HCT116 (cell line): Measurements from ENCODE around the gene FBXW10. TPM values are rescaled to one million over a fixed set of nuclear protein-coding genes. Genes with fewer than 3 reads are reported as not detected.
"Not testable (repeated sequence)": the region's sequence is repeated elsewhere in the genome, so short reads cannot be mapped to it uniquely, and the experiment has no call there.

Source experiments
- ATAC-seq: fragments of 200-7000 bp; cut with Tn5 transposase; 2 replicates; pipeline ENCODE4 v1.9.1; 2020; ENCODE audit warnings: mild to moderate bottlenecking, moderate library complexity
- BruUV-seq: library from RNA; stranded (reverse); fragments of 400-500 nt; replicated peaks from 2 replicates; lab custom pipeline; 2021; lab: Mats Ljungman, UMichigan
- CTCF ChIA-PET: fragments of 300-600 bp; sonication (Branson Sonifier 250); formaldehyde crosslinking; loops from one replicate; lab custom pipeline; 2021; ENCODE audit warnings: antibody characterized with exemption; lab: Charles Lee
- POLR2A ChIA-PET: fragments of 300-600, 350-600 bp; sonication (Branson Sonifier 250); formaldehyde crosslinking; loops from one replicate; lab custom pipeline; 2021; ENCODE audit warnings: antibody characterized with exemption; lab: Charles Lee
- RAD21 ChIA-PET, 2 experiments: fragments of 300-600 bp; sonication (Branson Sonifier 250); formaldehyde crosslinking; loops; one replicate each; lab custom pipeline; 2023; ENCODE audit warnings: low total read pairs in 2 of 2; ENCODE audit not compliant: uncharacterized antibody in 2 of 2, unreplicated experiment in 2 of 2, low non-redundant PET in 1 of 2; lab: Charles Lee
- DNase-seq: peaks from one replicate; pipeline ENCODE4 v3.0.0-alpha.2; 2010; ENCODE audit warnings: low read depth, low spot score
- H2AFZ ChIP-seq: fragments of 200-600 bp; shearing (Covaris generic), sonication (generic); 2 replicates; pipeline ENCODE4 v1.6.1; 2017; ENCODE audit warnings: low read depth, mixed run types, mixed read lengths, antibody characterized with exemption, low read length; ENCODE audit not compliant: poor library complexity, severe bottlenecking
- H3K27ac ChIP-seq: 2 replicates; pipeline ENCODE4 v1.5.1; 2012; ENCODE audit warnings: low read depth, low read length
- H3K27me3 ChIP-seq: fragments of 200-600 bp; sonication (generic); 2 replicates; pipeline ENCODE4 v1.6.1; 2016; ENCODE audit warnings: mixed run types, low read length, mixed read lengths; ENCODE audit not compliant: insufficient read depth
- H3K36me3 ChIP-seq, 2 experiments: fragments of 200-500 bp in 1 of 2; fragments of 200-600 bp in 1 of 2; sonication (Bioruptor generic) in 1 of 2; sonication (generic) in 1 of 2; 2 replicates each; pipeline versions ENCODE4 v1.5.1 to v1.6.1; 2014 to 2016; ENCODE audit warnings: low read length in 2 of 2, inconsistent platforms in 1 of 2, mixed read lengths in 1 of 2, mixed run types in 1 of 2; ENCODE audit not compliant: insufficient read depth in 2 of 2, control insufficient read depth in 1 of 2
- H3K4me1 ChIP-seq, 2 experiments: fragments of 200-600 bp in 1 of 2; sonication (generic) in 1 of 2; 2 replicates each; pipeline versions ENCODE4 v1.5.1 to v1.6.1; 2012 to 2017; ENCODE audit warnings: low read length in 2 of 2, inconsistent platforms in 1 of 2, mild to moderate bottlenecking in 1 of 2, mixed read lengths in 1 of 2, mixed run types in 1 of 2, moderate library complexity in 1 of 2; ENCODE audit not compliant: insufficient read depth in 2 of 2, control insufficient read depth in 1 of 2
- H3K4me2 ChIP-seq: fragments of 200-600 bp; sonication (generic); 2 replicates; pipeline ENCODE4 v1.6.1; 2017; ENCODE audit warnings: mixed run types, low read length, mixed read lengths
- H3K4me3 ChIP-seq, 2 experiments: fragments of 200-600 bp in 1 of 2; sonication (generic) in 1 of 2; replicated peaks in 1 of 2; 2 replicates each; pipeline ENCODE4 v1.5.1; 2011 to 2016; ENCODE audit warnings: low read length in 2 of 2, control low read depth in 1 of 2, low read depth in 1 of 2, mild to moderate bottlenecking in 1 of 2, mixed read lengths in 1 of 2, mixed run types in 1 of 2
- H3K79me2 ChIP-seq: fragments of 200-600 bp; sonication (generic); 2 replicates; pipeline ENCODE4 v1.6.1; 2017; ENCODE audit warnings: mild to moderate bottlenecking, mixed run types, low read length, moderate library complexity, mixed read lengths; ENCODE audit not compliant: insufficient read depth
- H3K9ac ChIP-seq: fragments of 200-600 bp; sonication (generic); 2 replicates; pipeline ENCODE4 v1.6.1; 2016; ENCODE audit warnings: low read length, mixed read lengths
- H3K9me2 ChIP-seq: fragments of 200-600 bp; sonication (generic), shearing (Covaris generic); 2 replicates; pipeline ENCODE4 v1.6.1; 2017; ENCODE audit warnings: mixed run types, mild to moderate bottlenecking, moderate library complexity; ENCODE audit not compliant: insufficient read depth
- H3K9me3 ChIP-seq, 2 experiments: fragments of 200-500 bp in 1 of 2; fragments of 200-600 bp in 1 of 2; sonication (Bioruptor generic) in 1 of 2; sonication (generic) in 1 of 2; 2 replicates each; pipeline ENCODE4 v1.6.1; 2014 to 2017; ENCODE audit warnings: low read length in 2 of 2, mixed read lengths in 2 of 2, inconsistent platforms in 1 of 2, low read depth in 1 of 2, mild to moderate bottlenecking in 1 of 2, mixed run types in 1 of 2, moderate library complexity in 1 of 2; ENCODE audit not compliant: control insufficient read depth in 1 of 2, insufficient read depth in 1 of 2
- H4K20me1 ChIP-seq: fragments of 200-600 bp; sonication (generic), shearing (Covaris generic); 2 replicates; pipeline ENCODE4 v1.6.1; 2017; ENCODE audit warnings: mixed run types, mild to moderate bottlenecking, moderate library complexity; ENCODE audit not compliant: insufficient read depth
- CTCF ChIP-seq, 3 experiments: fragments of 200-600 bp in 1 of 3; sonication (generic) in 1 of 3; IDR thresholded peaks in 2 of 3; conservative IDR thresholded peaks in 1 of 3; 2 replicates each; pipeline ENCODE4 v1.5.1; 2012 to 2017; ENCODE audit warnings: low read depth in 2 of 3, low read length in 2 of 3, antibody characterized with exemption in 1 of 3, borderline replicate concordance in 1 of 3, control low read depth in 1 of 3, mild to moderate bottlenecking in 1 of 3, mixed read lengths in 1 of 3, mixed run types in 1 of 3, moderate library complexity in 1 of 3; ENCODE audit not compliant: insufficient read depth in 1 of 3
- RAD21 ChIP-seq: IDR thresholded peaks from 2 replicates; pipeline ENCODE4 v1.6.1; 2012; ENCODE audit warnings: low read depth, mild to moderate bottlenecking
- intact Hi-C: fragments of 100-400 bp; cut with micrococcal nuclease; formaldehyde crosslinking; loops from 2 replicates; pipeline ENCODE4 v1.10.0; 2022
- total RNA-seq: library from RNA; stranded (reverse); gene quantifications from one replicate; pipeline ENCODE4 v1.2.1, GENCODE V29; 2021; ENCODE audit not compliant: unreplicated experiment

FBXW10 gene
- total RNA-seq, 1 experiment from 2014 or later, result not detected

DNA sequence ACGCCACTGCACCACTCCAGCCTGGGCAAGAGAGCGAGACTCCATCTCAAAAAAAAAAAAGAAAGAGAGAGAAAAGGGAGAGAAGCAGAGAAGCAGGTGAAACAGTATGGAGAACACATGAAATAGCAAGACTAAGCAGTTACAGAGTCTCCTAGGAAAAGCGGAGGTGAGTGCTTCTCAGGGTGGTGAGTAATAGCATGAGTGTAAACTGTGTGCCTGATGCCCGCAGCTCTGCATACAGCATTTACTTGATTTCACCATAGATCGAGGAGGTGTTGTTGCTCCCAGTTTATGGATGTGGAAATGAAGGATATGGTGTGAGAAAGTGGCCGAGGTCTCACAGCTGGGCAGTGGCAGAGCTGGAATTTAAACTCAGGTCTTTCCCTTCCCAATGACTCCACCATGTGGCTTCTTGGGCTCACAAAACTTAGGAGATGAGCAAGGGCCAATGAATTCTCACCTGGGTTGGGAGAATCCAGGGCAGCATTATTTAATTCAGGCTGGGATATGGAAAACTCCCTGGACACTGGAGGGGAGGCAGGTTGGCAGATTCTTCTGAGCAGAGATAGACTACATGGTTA, 10.1 kb downstream of the FBXW10 start:
- intact Hi-C loops, POLR2A ChIA-PET, H3K4me2 ChIP-seq, CTCF ChIA-PET, H3K4me1 ChIP-seq, H3K4me3 ChIP-seq, H3K9ac ChIP-seq, H3K9me2 ChIP-seq, RAD21 ChIA-PET, H3K79me2 ChIP-seq, H3K9me3 ChIP-seq, H2AFZ ChIP-seq, H3K36me3 ChIP-seq, DNase-seq, H4K20me1 ChIP-seq, H3K27me3 ChIP-seq, H3K27ac ChIP-seq, BruUV-seq: not testable (repeated sequence)
- TF ChIP-seq RAD21, result peak; percentile 21; the same call in 1 of the 2 replicates
- 0 out of 6 replicates have a peak, but pooled peaks of 1 of the 3 experiments have one; percentile 23 for TF ChIP-seq CTCF (IDR thresholded peaks at IDR 0.05 in 2 of 3, conservative IDR thresholded peaks at IDR 0.05 in 1 of 3; ENCODE audit: borderline replicate concordance in 1 of 3, insufficient read depth in 1 of 3, low read depth in 2 of 3, low read length in 2 of 3)
- peak; percentile 40 for ATAC-seq

DNA sequence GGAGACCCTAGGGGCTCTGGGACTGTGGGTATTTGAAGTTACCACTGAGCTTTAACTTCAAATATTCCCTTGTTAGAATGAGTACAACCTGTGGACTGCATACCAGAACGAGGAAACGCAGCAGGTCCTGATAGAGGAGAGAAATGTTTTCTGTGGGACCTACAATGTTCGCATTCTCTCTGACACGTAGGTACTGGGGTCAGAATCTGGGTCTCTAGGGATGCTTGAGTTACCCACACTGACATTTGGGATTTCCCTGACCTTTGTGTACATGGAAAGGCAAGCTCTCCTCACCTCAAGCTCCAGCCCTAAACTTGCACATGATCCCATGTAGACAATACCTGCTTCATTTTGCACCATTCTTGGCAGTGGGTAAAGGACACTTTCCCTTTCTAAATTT, 12.1 kb downstream of the FBXW10 start:
- H3K4me3 ChIP-seq, RAD21 ChIA-PET, intact Hi-C loops, H3K27ac ChIP-seq, POLR2A ChIA-PET, H3K4me2 ChIP-seq, H3K9me3 ChIP-seq, BruUV-seq, H3K9me2 ChIP-seq, H3K4me1 ChIP-seq, H3K9ac ChIP-seq, H4K20me1 ChIP-seq, CTCF ChIA-PET, H3K36me3 ChIP-seq, H2AFZ ChIP-seq, H3K27me3 ChIP-seq, DNase-seq, H3K79me2 ChIP-seq, ATAC-seq: not testable (repeated sequence)

DNA sequence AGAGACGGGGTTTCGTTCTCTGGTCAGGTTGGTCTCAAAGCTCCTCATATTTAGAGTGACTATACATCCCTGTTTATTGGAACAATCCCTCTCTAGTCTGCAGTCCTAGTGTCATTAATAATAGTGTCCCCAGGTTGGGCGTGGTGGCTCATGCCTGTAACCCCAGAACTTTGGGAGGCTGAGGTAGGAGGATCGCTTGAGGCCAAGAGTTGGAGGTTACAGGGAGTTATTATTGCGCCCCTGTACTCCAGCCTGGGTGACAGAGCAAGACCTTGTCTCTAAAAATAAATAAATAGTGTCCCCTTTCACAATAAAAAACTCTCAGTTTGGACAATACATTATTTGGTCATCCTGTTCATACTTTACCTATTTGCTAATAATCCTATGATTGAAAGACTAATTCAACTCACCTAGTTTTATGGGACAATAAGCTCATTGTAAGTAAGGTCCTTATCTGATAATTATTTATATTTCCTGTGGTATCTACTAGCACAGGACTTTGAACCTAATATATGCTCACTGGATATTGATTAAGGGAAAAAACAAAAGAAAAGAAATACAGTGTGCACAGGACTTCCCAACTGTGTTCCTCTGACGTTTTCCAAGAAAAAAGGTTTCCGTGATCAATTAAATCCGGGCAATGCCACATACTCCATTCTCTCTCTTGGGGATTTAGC, 13.7 kb downstream of the FBXW10 start:
- H3K27ac ChIP-seq, H3K27me3 ChIP-seq, RAD21 ChIA-PET, H3K9me2 ChIP-seq, H3K36me3 ChIP-seq, intact Hi-C loops, H4K20me1 ChIP-seq, ATAC-seq, H3K4me1 ChIP-seq, H2AFZ ChIP-seq, DNase-seq, H3K4me3 ChIP-seq, CTCF ChIA-PET, H3K79me2 ChIP-seq, H3K9ac ChIP-seq, H3K9me3 ChIP-seq, H3K4me2 ChIP-seq, BruUV-seq, POLR2A ChIA-PET: not testable (repeated sequence)

GRCh38 chr17:18758344-18758743, 14.5 kb downstream of the FBXW10 start:
- H4K20me1 ChIP-seq, BruUV-seq, intact Hi-C loops, H3K79me2 ChIP-seq, DNase-seq, ATAC-seq, POLR2A ChIA-PET, H3K27ac ChIP-seq, H3K27me3 ChIP-seq, RAD21 ChIA-PET, H3K4me2 ChIP-seq, H2AFZ ChIP-seq, H3K9me2 ChIP-seq, CTCF ChIA-PET, H3K9ac ChIP-seq, H3K4me3 ChIP-seq, H3K36me3 ChIP-seq, H3K9me3 ChIP-seq, H3K4me1 ChIP-seq: not testable (repeated sequence)
